ENCODE data around the gene SEC14L2. TPM values are rescaled to one million over a fixed set of nuclear protein-coding genes. Genes with fewer than 3 reads are reported as not detected.

Gene SEC14L2
- total and polyA plus RNA-seq, 2 of the 8 experiments (the other 6 are each of a cell fraction or from before 2014, with no cell fraction given), result 2.8 to 3.2 TPM

DNA sequence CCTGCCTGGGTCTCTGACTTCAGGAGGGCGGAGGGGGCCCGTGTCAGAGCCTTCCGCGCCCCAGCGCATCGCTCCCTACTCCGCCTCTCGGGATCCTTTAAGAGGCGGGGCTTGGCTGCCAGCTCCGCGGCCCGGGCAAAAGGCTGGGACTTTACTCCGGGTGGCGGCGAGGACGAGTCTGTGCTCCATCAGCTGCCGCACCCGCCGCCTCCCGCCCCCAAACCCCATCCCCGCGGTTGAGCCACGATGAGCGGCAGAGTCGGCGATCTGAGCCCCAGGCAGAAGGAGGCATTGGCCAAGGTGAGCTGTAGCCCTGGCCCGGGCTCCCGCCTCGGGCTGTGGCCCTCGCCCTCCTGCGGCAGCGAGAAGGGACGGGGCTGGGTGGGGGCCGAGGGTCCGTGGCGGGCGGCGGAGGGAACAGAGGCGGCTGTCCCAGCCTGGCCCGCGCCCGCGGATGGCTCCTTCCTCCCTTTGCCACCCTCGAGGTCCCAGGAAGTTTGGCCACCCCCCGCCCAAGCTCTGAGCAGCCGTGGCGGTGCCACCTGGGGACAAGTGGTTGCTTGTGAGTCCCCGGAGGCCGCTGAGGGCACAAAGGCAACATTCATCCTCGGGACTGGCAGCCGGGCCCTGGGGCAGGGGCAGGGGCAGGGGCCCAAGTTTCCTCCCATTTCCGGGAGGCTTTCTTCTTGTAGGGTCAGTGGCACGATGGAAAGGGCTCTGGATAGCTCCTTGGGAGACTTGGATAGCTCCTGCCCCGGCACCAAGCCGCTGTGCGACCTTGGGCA is at the start of gene SEC14L2 (continued):
- TF ChIP-seq CHD1 (IDR thresholded peaks at IDR 0.05; ENCODE audit: low read depth, low read length), result no peak
- TF ChIP-seq GTF2F1 (IDR thresholded peaks at IDR 0.05; ENCODE audit: borderline replicate concordance, low read depth, low read length), result no peak
- TF ChIP-seq RNF2 (IDR thresholded peaks at IDR 0.05; ENCODE audit: borderline replicate concordance, low read depth, low read length, missing control alignments, poor library complexity, severe bottlenecking), result no peak
- TF ChIP-seq EP300 (IDR thresholded peaks at IDR 0.05; ENCODE audit: borderline replicate concordance in 1 of 2, low read depth in 2 of 2, low read length in 2 of 2), result no peak
- TF ChIP-seq CEBPB (IDR thresholded peaks at IDR 0.05; ENCODE audit: low read depth, low read length), result no peak
- no peak for TF ChIP-seq HDAC2 (IDR thresholded peaks at IDR 0.05; ENCODE audit: borderline replicate concordance in 1 of 2, low read depth in 2 of 2, low read length in 2 of 2)
- TF ChIP-seq SP4 (IDR thresholded peaks at IDR 0.05; ENCODE audit: low read length), result no peak
- no peak for TF ChIP-seq GABPA (IDR thresholded peaks at IDR 0.05; ENCODE audit: borderline replicate concordance, insufficient read depth, low read length)
- TF ChIP-seq RAD21 (IDR thresholded peaks at IDR 0.05 in 1 of 2, conservative IDR thresholded peaks at IDR 0.05 in 1 of 2; ENCODE audit: low read depth in 2 of 2, low read length in 2 of 2), result no peak
- TF ChIP-seq SAP30 (IDR thresholded peaks at IDR 0.05; ENCODE audit: insufficient read depth, insufficient replicate concordance, low read length), result no peak
- TF ChIP-seq RFX5 (IDR thresholded peaks at IDR 0.05; ENCODE audit: borderline replicate concordance, low read depth, low read length), result no peak
- TF ChIP-seq SIN3A (conservative IDR thresholded peaks at IDR 0.05 in 1 of 2, IDR thresholded peaks at IDR 0.05 in 1 of 2; ENCODE audit: low read depth in 1 of 2, low read length in 2 of 2), result peak in 1 of 2 experiments; percentile 29; a peak in 1 of 4 replicates
- 0 out of 2 replicates have a peak, but pooled peaks have one; percentile 45 for TF ChIP-seq PHF8 (conservative IDR thresholded peaks at IDR 0.05; ENCODE audit: low read depth, low read length)
- no peak for TF ChIP-seq CTBP2 (IDR thresholded peaks at IDR 0.05; ENCODE audit: borderline replicate concordance, insufficient read depth, insufficient read length, low read length)
- TF ChIP-seq POLR2A (IDR thresholded peaks at IDR 0.05; ENCODE audit: control extremely low read depth in 1 of 2, low read depth in 2 of 2, low read length in 2 of 2), result 0 out of 3 replicates have a peak, but pooled peaks of 1 of the 2 experiments have one; percentile 43
- TF ChIP-seq, protein P1, sequence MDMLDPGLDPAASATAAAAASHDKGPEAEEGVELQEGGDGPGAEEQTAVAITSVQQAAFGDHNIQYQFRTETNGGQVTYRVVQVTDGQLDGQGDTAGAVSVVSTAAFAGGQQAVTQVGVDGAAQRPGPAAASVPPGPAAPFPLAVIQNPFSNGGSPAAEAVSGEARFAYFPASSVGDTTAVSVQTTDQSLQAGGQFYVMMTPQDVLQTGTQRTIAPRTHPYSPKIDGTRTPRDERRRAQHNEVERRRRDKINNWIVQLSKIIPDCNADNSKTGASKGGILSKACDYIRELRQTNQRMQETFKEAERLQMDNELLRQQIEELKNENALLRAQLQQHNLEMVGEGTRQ (IDR thresholded peaks at IDR 0.05; ENCODE audit: low read length), result no peak
- TF ChIP-seq HDAC6 (IDR thresholded peaks at IDR 0.05; ENCODE audit: low read depth, low read length), result no peak
- TF ChIP-seq KDM4A (IDR thresholded peaks at IDR 0.05; ENCODE audit: low read depth, low read length, severe bottlenecking), result peak; percentile 66
- no peak for TF ChIP-seq TCF12 (IDR thresholded peaks at IDR 0.05; ENCODE audit: low read depth, low read length)
- TF ChIP-seq SUZ12 (IDR thresholded peaks at IDR 0.05; ENCODE audit: low read length), result no peak
- TF ChIP-seq BACH1 (IDR thresholded peaks at IDR 0.05; ENCODE audit: low read length), result no peak
